Measurements from ENCODE around the gene SSC5D.

GRCh38 chr19:55491546-55492360 lies 3.5 kb downstream of the SSC5D start:
- TF ChIP-seq TAF1 (conservative IDR thresholded peaks at IDR 0.05) = no peak
- no peak for TF ChIP-seq CTCF (IDR thresholded peaks at IDR 0.05; ENCODE audit: low read depth, low read length, missing input control)
- no peak for TF ChIP-seq MAX (IDR thresholded peaks at IDR 0.05)
- no peak for TF ChIP-seq REST (IDR thresholded peaks at IDR 0.05)
- TF ChIP-seq SP1 (IDR thresholded peaks at IDR 0.05) = no peak
- TF ChIP-seq HNF4A (conservative IDR thresholded peaks at IDR 0.05) = no peak
- no peak for TF ChIP-seq JUND (IDR thresholded peaks at IDR 0.05)
- no peak for TF ChIP-seq FOXA1 (IDR thresholded peaks at IDR 0.05)
- no peak for TF ChIP-seq RXRA (IDR thresholded peaks at IDR 0.05)
- TF ChIP-seq EGR1 (IDR thresholded peaks at IDR 0.05; ENCODE audit: low read depth in 2 of 2) = no peak
- no peak for TF ChIP-seq ATF3 (IDR thresholded peaks at IDR 0.05)
- no peak for TF ChIP-seq RAD21 (IDR thresholded peaks at IDR 0.05)
- TF ChIP-seq GABPA (IDR thresholded peaks at IDR 0.05 in 1 of 2, conservative IDR thresholded peaks at IDR 0.05 in 1 of 2) = no peak
- no peak for TF ChIP-seq ZBTB33 (IDR thresholded peaks at IDR 0.05)

Measured in liver (tissue), 3 donors.